GM20431 (cell line): ENCODE results near the gene INTS13.
"Not testable (repeated sequence)": the region's sequence is repeated elsewhere in the genome, so short reads cannot be mapped to it uniquely, and the experiment has no call there.

Experiments used
- in situ Hi-C: fragments of 300-500 bp; cut with MseI, MboI; formaldehyde crosslinking; loops from one replicate; pipeline ENCODE4 v1.15.0; 2020; ENCODE audit warnings: low sequenced_read_pairs; ENCODE audit not compliant: unreplicated experiment

The INTS13 gene

GRCh38 chr12:26871985-26872384, 65.8 kb downstream of the INTS13 start:
- in situ Hi-C loops = no loop called here

- in situ Hi-C loops = no loop called here
Observed at GRCh38 chr12:26870491-26871419, 67.0 kb downstream of the INTS13 start.

- in situ Hi-C loops = no loop called here
Observed at GRCh38 chr12:26869908-26870459, 67.8 kb downstream of the INTS13 start.

GRCh38 chr12:26869104-26869494, 68.7 kb downstream of the INTS13 start:
- in situ Hi-C loops = no loop called here

GRCh38 chr12:26868447-26869103, 69.2 kb downstream of the INTS13 start:
- in situ Hi-C loops = no loop called here

- in situ Hi-C loops = no loop called here
Observed at GRCh38 chr12:26867080-26867479, 70.7 kb downstream of the INTS13 start.

GRCh38 chr12:26863515-26863914, 74.3 kb downstream of the INTS13 start:
- in situ Hi-C loops = no loop called here

- in situ Hi-C loops = not testable (repeated sequence)
Observed at GRCh38 chr12:26862787-26863186, 75.0 kb downstream of the INTS13 start.

- in situ Hi-C loops = no loop called here
Observed at GRCh38 chr12:26861690-26862089, 76.1 kb downstream of the INTS13 start.

- in situ Hi-C loops = no loop called here
Observed at GRCh38 chr12:26857465-26858176, 80.2 kb downstream of the INTS13 start.

GRCh38 chr12:26855337-26855736, 82.4 kb downstream of the INTS13 start:
- in situ Hi-C loops = no loop called here
